A673 (cell line): ENCODE data around the gene RHOBTB3. TPM values are rescaled to one million over a fixed set of nuclear protein-coding genes. Genes with fewer than 3 reads are reported as not detected.

Source experiments
- BruUV-seq: library from RNA; stranded (reverse); fragments of 400-500 nt; replicated peaks from 2 replicates; lab custom pipeline; 2021; lab: Mats Ljungman, UMichigan
- CTCF ChIA-PET: fragments of 300-600 bp; sonication (Branson Sonifier 250); formaldehyde crosslinking; loops from one replicate; lab custom pipeline; 2022; ENCODE audit warnings: antibody characterized with exemption; lab: Charles Lee
- POLR2A ChIA-PET: fragments of 300-600 bp; sonication (Branson Sonifier 250); formaldehyde crosslinking; loops from one replicate; lab custom pipeline; 2022; ENCODE audit warnings: antibody characterized with exemption; ENCODE audit not compliant: low non-redundant PET; lab: Charles Lee
- DNase-seq: peaks from one replicate; pipeline ENCODE4 v3.0.0-alpha.2; 2015; ENCODE audit warnings: low spot score
- H3K27ac ChIP-seq: fragments of 200-600 bp; sonication (generic); 2 replicates; pipeline ENCODE4 v1.5.1; 2016; ENCODE audit warnings: mixed run types, low read depth, mild to moderate bottlenecking, mixed read lengths, antibody characterized with exemption, low read length; ENCODE audit not compliant: poor library complexity, severe bottlenecking
- H3K27me3 ChIP-seq: fragments of 200-600 bp; sonication (generic); replicated peaks from 2 replicates; pipeline ENCODE4 v1.6.1; 2017; ENCODE audit warnings: mixed run types, low read depth, mild to moderate bottlenecking, mixed read lengths, antibody characterized with exemption, low read length; ENCODE audit not compliant: insufficient read depth, poor library complexity
- H3K36me3 ChIP-seq: fragments of 200-600 bp; sonication (generic); 2 replicates; pipeline ENCODE4 v1.6.1; 2016; ENCODE audit warnings: mixed run types, mild to moderate bottlenecking, mixed read lengths, antibody characterized with exemption, low read length; ENCODE audit not compliant: insufficient read depth, poor library complexity, severe bottlenecking
- H3K4me1 ChIP-seq: fragments of 200-600 bp; sonication (generic); 2 replicates; pipeline ENCODE4 v1.6.1; 2017; ENCODE audit warnings: mixed run types, mild to moderate bottlenecking, mixed read lengths, antibody characterized with exemption, low read length; ENCODE audit not compliant: insufficient read depth, poor library complexity, severe bottlenecking
- H3K4me3 ChIP-seq: fragments of 200-600 bp; sonication (generic); 2 replicates; pipeline ENCODE4 v1.5.1; 2016; ENCODE audit warnings: low read depth, mixed run types, mild to moderate bottlenecking, mixed read lengths, low read length; ENCODE audit not compliant: poor library complexity, severe bottlenecking
- H3K9me3 ChIP-seq: fragments of 200-600 bp; sonication (generic); 2 replicates; pipeline ENCODE4 v1.6.1; 2016; ENCODE audit warnings: mixed run types, low read depth, mild to moderate bottlenecking, mixed read lengths, antibody characterized with exemption, low read length; ENCODE audit not compliant: poor library complexity, severe bottlenecking
- EZH2 ChIP-seq: fragments of 200-600 bp; sonication (generic); IDR thresholded peaks from 2 replicates; pipeline ENCODE4 v1.6.1; 2017; ENCODE audit warnings: borderline replicate concordance, low read depth, mild to moderate bottlenecking, mixed read lengths, antibody characterized with exemption, low read length; ENCODE audit not compliant: poor library complexity, severe bottlenecking
- intact Hi-C: fragments of 100-400 bp; cut with micrococcal nuclease; formaldehyde crosslinking; loops from one replicate; pipeline ENCODE4 v1.10.0; 2022; ENCODE audit not compliant: unreplicated experiment
- total RNA-seq: library from RNA; stranded (reverse); gene quantifications from 2 replicates; pipeline ENCODE4 v1.2.3, GENCODE V29; 2021
- TF ChIP-seq, protein P1 (sequence below): fragments of 300-800, 200-600 bp; sonication (generic); conservative IDR thresholded peaks from 2 replicates; pipeline ENCODE4 v1.5.1; 2017; ENCODE audit warnings: low read depth, mild to moderate bottlenecking, antibody characterized with exemption, low read length, moderate library complexity, mixed read lengths

The RHOBTB3 gene
- total RNA-seq, 1 experiment from 2014 or later: 29.6 TPM

DNA sequence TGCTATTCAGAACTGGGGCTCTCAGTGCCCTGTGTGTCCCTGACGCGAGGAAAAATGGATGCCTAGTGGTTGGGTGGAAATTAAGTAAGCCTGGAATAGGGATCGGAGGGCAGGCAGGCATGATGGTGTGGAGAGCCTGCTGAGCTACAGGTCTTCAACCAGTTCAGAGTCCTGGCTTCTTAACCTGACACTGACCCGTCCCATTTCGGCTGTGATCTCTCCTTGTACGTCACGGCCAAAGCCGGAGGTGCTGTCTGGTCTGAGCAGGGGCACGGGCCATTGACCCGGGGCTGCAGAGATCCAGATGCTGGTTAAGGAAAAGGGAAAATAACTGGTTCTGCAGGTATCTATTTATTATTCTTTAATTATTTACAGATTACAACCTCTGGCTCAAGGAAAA lies 27.9 kb downstream of the RHOBTB3 start:
- POLR2A ChIA-PET: no interaction called here

DNA sequence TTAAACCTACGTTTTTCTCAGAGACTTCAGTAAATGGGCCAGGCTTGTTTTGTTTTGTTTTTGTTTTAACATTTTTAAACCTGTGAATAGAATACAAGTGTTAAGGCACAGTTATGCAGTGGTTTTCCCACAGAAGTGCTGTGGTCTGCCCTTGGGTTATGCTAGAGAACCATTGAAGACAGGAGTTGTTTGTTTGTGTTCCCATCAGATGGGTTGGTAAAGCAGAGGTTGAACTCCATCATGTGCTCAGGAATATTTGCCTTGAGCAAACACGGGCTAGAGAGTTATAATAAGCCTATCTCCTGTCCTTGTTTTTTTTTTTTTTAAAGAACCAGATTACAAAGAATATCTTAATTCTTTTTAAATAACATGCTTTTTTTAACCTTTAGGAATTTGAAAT lies 28.5 kb downstream of the RHOBTB3 start:
- H3K27me3 ChIP-seq: no peaks in the 10 kb centered on the region
- peak overlapping the region; percentile 65 for H3K27ac ChIP-seq
- no TSS peak for BruUV-seq
- H3K4me1 ChIP-seq: peaks cover 25% of the 10 kb centered on the region
- intact Hi-C loops: no loop called here
- CTCF ChIA-PET: no interaction called here
- no peaks in the 10 kb centered on the region for H3K9me3 ChIP-seq
- H3K4me3 ChIP-seq: no peak overlapping the region
- TF ChIP-seq, protein P1, sequence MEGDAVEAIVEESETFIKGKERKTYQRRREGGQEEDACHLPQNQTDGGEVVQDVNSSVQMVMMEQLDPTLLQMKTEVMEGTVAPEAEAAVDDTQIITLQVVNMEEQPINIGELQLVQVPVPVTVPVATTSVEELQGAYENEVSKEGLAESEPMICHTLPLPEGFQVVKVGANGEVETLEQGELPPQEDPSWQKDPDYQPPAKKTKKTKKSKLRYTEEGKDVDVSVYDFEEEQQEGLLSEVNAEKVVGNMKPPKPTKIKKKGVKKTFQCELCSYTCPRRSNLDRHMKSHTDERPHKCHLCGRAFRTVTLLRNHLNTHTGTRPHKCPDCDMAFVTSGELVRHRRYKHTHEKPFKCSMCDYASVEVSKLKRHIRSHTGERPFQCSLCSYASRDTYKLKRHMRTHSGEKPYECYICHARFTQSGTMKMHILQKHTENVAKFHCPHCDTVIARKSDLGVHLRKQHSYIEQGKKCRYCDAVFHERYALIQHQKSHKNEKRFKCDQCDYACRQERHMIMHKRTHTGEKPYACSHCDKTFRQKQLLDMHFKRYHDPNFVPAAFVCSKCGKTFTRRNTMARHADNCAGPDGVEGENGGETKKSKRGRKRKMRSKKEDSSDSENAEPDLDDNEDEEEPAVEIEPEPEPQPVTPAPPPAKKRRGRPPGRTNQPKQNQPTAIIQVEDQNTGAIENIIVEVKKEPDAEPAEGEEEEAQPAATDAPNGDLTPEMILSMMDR: no peak
- TF ChIP-seq EZH2: no peak
- POLR2A ChIA-PET: interaction anchor here (0.6 kb wide), 1 partner anchor 37 kb away, joined by 3 read pairs; no protein-coding TSS in a partner anchor
- DNase-seq: no peak
- H3K36me3 ChIP-seq: no peaks in the 10 kb centered on the region

More for the DNA sequence above, 27.9 kb downstream of the RHOBTB3 start:
- H3K27me3 ChIP-seq: no peaks in the 10 kb centered on the region
- H3K4me3 ChIP-seq: no peak overlapping the region
- intact Hi-C loops: no loop called here
- CTCF ChIA-PET: no interaction called here
- H3K36me3 ChIP-seq: no peaks in the 10 kb centered on the region
- BruUV-seq: no TSS peak
- no peaks in the 10 kb centered on the region for H3K9me3 ChIP-seq
- peaks cover 25% of the 10 kb centered on the region for H3K4me1 ChIP-seq
- DNase-seq: no peak
- no peak for TF ChIP-seq EZH2
- TF ChIP-seq, protein P1: no peak
- no peak overlapping the region for H3K27ac ChIP-seq

DNA sequence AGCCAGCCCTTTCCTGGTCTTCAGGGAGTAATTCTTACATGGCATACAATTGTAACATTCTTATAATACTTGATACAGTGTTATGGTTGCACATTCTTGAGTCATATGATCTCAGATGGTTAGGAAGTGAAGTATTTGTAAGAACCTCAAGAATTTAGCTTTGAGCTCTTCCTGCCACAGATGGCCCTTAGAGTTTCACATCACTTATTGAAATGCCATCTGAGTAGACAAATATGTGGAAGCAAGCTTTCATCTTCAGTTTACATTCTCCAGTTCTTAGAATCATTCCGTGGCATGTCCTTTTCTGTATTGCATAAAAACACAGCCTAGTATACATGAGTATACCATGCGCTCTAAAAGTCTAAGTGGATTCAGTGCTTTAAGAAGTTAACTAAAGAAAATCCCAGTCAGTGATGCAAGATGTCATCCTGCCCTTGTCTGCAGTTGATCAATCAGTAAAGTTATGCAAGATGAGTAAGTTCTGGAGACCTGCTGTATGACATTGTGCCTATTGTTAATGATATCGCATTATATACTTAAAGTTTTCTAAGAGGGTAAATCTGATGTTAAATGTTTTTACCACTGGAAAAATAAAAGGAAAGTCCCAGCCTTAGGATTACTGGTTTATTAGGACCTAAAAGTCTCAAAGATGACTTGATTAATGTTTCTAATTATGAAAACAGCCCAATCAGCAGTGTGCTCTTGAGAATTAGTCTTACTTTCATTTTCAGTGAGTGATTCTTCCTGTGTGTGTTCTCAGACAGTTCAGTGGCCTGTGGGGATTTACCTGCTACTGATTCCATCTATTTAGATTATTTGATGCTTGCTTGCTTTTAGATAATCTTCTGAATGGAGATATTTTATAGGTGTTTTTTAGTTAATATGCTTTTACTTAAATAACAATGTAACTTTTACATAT lies 29.4 kb downstream of the RHOBTB3 start:
- no TSS peak for BruUV-seq

More for the DNA sequence above, 29.4 kb downstream of the RHOBTB3 start:
- DNase-seq: peak; percentile 45
- H3K36me3 ChIP-seq: no peaks in the 10 kb centered on the region
- peaks cover 25% of the 10 kb centered on the region for H3K4me1 ChIP-seq
- CTCF ChIA-PET: no interaction called here
- no peaks in the 10 kb centered on the region for H3K27me3 ChIP-seq
- POLR2A ChIA-PET: interaction anchor here (0.6 kb wide), 1 partner anchor 37 kb away, joined by 3 read pairs; no protein-coding TSS in a partner anchor
- intact Hi-C loops: no loop called here
- TF ChIP-seq, protein P1: no peak
- no peak for TF ChIP-seq EZH2
- H3K27ac ChIP-seq: peak overlapping the region; percentile 65
- peak overlapping the region; percentile 29 for H3K4me3 ChIP-seq
- H3K9me3 ChIP-seq: no peaks in the 10 kb centered on the region
